ENCODE measurements around the gene MRPL51.
"Not testable (repeated sequence)": the region's sequence is repeated elsewhere in the genome, so short reads cannot be mapped to it uniquely, and the experiment has no call there.

The MRPL51 gene

GRCh38 chr12:6530576-6531260 is 37.7 kb upstream of the MRPL51 start:
- DNase-seq, result no peak

GRCh38 chr12:6529291-6529737 is 36.3 kb upstream of the MRPL51 start:
- DNase-seq, result no peak

DNA sequence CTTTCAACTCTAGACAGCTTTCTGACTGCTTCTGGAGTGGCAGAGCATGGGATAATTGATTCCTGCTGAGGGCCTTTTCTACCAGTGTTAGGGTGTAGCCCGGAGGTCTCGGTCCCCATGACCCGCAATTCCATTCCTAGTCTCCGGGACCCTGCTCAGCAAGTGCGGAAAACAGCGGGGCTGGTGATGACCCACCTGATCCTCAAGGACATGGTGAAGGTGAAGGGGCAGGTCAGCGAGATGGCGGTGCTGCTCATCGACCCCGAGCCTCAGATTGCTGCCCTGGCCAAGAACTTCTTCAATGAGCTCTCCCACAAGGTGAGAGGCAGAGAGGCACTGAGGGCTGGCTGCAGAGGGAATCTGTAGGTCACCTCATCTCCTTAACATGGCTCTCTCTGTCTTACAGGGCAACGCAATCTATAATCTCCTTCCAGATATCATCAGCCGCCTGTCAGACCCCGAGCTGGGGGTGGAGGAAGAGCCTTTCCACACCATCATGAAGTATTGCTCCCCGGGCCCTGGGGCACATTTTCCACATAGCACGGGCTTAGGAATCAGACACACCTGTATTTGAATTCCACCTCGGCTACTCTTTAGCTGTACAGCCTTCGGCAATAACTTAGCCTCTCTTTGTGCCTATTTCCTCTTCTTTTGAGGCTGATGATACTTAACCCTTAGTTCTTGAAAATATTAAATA is 35.6 kb upstream of the MRPL51 start:
- no peak for DNase-seq

GRCh38 chr12:6527711-6528110 is 34.6 kb upstream of the MRPL51 start:
- no peak for DNase-seq

DNA sequence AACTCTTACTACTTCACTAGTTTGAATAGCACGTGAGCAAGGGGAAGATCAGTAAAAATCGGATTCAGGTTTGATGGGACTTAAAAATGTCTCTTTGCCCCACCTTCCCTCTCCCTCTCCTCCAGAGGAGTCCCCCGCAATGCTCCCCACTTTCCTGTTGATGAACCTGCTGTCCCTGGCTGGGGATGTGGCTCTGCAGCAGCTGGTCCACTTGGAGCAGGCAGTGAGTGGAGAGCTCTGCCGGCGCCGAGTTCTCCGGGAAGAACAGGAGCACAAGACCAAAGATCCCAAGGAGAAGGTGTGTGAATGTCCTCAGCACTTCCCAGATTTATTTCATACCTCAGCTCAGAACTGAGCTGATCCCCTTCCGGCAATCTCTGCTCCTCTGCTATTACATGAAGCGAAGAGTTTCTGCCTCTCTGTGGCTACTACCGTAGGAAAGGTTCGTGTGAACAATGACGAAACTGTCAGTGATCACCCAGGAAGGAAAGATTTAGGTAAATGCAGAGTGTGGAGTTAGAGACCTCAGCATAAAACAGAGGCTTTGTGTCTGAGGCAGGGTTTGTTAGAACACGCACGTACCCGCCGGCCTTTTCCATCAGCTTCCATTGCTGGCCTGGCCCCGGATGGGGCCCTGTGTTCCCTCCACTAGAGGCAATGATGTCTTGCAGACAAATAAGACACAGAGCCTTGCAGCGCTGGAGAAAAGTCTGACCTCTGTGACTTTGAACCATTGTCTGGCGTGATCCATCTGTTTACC is 33.9 kb upstream of the MRPL51 start:
- no peak for DNase-seq

DNA sequence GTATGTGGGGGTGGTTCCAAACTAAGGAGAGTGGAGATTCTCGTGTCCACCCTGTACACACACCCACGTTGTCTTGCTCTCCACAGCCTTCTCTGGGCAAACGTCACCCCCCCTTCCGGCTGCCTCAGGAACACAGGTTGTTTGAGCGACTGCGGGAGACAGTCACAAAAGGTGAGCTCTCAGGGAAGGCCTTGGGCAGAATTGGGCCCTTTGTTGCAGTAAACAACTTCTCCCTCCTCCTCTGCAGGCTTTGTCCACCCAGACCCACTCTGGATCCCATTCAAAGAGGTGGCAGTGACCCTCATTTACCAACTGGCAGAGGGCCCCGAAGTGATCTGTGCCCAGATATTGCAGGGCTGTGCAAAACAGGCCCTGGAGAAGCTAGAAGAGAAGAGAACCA is 33.1 kb upstream of the MRPL51 start:
- no peak for DNase-seq

DNA sequence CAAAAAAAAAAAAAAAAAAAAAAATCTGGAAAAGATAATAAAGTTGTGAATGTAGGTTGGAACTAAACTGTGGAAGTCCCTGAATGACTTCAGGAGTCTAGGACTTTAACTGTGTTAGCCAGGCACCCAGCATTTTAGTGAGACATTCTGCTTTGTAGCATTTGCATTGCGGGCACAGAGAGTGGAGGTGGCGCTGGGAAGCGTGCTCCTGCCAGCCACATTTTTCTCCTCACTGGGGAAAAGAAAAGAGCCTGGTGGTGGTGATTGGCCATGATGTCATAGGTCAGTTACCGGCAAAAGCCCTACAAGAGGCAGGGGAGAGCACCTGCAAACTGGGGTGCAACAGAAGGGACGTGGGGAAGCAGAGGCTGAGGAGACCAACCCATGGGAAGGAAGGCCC is 31.6 kb upstream of the MRPL51 start:
- no peak for DNase-seq

GRCh38 chr12:6523708-6524107 is 30.6 kb upstream of the MRPL51 start:
- DNase-seq, result no peak

DNA sequence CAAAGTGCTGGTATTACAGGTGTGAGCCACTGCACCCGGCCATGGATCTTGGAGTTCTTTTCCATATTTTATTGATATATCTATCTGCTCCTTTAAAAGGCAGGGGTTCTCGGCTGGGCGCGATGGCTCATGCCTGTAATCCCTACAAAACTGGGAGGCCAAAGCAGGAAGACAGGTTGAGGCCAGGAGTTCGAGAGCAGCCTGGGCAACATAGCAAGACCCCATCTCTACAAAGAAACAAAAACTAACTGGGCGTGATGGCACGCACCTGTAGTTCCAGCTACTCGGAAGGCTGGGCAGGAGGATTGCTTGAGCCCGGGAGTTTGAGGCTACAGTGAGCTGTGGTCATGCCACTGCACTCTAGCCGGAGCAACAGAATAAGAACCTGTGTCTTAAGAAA is 29.1 kb upstream of the MRPL51 start:
- DNase-seq, result no peak

- no peak for DNase-seq
These were observed 27.1 kb upstream of the MRPL51 start for GRCh38 chr12:6520186-6520585.

GRCh38 chr12:6508087-6508486 is 15.0 kb upstream of the MRPL51 start:
- DNase-seq, result no peak

DNA sequence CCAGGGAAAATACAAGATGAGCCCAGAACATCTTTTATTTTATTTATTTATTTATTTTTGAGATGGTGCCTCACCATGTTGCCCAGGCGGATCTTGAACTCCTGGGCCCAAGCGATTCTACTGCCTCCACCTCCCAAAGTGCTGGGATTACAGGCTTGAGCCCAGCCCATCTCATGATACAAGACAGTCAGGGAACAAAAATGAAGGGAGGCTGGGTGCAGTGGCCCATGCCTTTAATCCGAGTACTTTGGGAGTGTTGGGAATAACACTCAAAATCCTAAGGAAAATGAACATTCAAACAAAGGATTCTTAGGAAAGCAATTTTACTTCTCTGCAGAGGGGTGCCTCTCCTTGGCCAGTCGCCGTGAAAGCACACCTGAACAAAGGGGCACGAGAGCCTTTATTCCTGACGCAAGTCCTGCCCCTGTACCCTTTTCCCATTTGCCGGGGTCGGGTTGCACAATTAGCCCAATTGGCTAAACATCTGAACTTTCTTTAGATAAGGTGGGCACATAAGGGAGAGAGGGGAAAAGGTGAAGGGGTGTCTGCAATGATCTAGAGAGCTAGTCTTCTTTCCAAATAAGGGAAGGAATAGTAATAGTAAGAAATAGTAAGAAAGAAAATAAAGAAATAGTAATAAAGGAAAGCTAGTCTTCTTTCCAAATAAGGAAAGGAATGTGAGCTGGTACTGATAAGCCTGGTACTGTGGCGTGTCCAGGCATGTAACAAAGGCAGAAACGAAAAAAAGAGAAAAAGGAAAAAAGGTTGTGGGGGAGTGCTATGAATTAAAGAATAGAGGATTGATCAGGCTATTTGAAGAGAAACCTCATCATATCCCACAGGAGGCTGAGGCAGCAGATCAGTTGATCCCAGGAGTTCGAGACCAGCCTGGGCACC is 14.3 kb upstream of the MRPL51 start:
- DNase-seq, result no peak

DNA sequence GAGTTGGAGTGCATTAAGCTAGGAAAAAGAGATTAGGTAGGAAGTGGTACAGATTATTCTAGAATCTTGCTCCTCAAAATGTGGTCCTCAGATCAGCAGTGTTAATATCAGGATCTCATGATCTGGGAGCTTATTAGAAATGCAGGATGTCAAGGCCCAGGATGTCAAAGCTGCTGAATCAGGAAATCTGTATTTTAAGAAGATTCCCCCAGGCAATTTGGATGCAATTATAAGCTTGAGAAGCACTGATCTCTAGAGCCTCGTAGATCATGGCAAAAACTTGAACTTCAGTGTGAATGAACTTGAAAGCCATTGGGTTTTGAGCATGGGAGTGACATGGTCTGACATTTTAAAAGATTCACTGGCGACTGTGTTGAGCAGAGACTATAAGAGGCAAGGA is 7.4 kb upstream of the MRPL51 start:
- no peak for DNase-seq

GRCh38 chr12:6497291-6497690 is 4.2 kb upstream of the MRPL51 start:
- DNase-seq, result not testable (repeated sequence)

GRCh38 chr12:6494968-6495367 is 1.9 kb upstream of the MRPL51 start:
- DNase-seq, result no peak

DNA sequence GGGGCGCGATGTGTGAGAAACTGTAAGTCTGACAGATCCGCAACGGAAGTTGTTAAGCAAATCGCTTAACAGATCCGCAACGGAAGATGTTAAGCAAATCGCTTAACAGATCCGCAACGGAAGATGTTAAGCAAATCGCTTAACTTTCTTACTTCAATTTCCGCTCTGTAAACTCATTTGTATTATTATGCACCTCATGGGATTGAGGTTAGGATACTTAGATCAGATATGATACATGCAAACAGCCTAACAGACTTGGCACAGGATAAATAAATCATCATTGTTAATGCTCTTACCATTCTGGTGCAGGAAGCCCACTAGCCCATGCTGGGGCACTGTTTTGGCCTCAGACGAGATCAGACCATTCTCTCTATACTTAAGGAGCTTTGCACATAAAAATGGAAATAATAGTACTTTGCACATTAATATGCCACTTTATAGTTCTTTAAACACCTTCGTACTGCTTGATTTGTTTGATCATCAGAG is 1.2 kb upstream of the MRPL51 start:
- DNase-seq, result no peak

DNA sequence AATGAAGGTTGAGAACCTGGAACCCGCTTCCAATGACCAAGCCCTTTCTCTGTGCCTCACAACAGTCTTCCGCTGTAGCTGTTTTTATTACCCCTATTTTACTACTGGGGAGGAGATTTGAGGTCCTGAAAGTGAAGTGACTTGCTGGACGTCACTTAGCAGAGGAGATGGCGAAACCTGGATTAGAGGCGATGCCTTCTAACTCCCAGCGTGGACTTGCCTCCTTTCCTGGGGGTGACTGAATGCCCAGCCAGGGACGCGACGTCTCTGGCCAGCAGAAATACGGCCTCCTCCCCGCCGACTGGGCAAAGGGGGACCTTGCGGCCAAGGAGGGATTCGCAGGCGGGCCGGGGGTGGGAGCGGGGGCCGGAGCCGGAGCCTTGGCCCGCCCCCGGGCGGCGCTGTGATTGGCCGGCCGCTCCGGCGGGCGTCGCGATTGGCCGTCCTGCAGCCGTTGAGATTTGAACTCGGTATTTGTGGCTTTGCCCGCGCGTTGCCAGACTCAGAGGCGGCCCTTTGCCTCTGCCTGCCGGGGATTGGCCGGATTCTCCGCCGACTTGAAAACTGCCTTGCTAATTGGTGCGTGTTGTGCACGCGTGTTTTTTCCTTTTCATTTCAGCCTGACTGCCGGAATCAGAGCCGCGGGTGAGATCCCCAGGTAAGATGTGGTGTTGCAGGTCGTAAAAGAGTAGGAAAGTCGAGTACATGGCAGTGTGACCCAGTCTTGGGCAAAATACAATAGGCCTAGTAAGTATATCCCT is 615 bp upstream of the MRPL51 start, which contains the start of gene NCAPD2:
NCAPD2 (plus strand) TSS at position 606 of the 761 bp plus-strand sequence. CDS start 997 bp downstream, outside the sequence.
- peak; percentile 98 for DNase-seq

DNA sequence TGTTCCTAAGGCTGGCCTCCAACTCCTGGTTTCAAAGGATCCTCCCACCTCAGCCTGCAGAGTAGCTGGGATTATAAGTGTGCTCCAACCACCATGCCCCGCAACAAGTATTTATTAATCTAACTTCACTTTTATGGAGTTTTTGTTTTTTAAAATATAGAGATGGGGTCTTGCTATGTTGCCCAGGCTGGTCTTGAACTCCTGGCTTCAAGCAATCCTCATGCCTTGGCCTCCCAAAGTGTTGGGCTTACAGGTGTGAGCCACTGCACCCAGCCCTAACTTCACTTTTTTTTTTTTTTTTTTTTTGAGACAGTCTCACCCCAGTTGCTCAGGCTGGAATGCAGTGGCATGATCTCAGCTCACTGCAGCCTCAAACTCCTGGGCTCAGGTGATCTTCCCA is 2.4 kb downstream of the MRPL51 start:
- not testable (repeated sequence) for DNase-seq

DNA sequence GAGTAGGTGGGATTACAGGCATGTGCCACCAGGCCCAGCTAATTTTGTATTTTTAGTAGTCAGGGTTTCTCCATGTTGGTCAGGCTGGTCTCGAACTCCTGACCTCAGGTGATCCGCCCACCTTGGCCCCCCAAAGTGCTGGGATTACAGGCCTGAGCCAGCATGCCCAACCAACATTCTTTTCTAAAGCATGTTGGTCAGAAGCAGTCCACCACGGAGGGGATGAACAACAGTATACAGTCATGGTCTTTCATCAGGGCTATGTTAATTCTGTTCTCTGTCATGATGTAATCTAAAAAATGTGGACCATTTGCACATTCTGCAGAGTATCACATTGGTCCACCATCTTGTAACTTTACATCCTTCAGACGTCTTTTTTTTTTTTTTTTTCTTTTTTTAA is 3.6 kb downstream of the MRPL51 start:
- DNase-seq, result no peak

- DNase-seq, result no peak
These were observed 4.8 kb downstream of the MRPL51 start for GRCh38 chr12:6488240-6488639.

DNA sequence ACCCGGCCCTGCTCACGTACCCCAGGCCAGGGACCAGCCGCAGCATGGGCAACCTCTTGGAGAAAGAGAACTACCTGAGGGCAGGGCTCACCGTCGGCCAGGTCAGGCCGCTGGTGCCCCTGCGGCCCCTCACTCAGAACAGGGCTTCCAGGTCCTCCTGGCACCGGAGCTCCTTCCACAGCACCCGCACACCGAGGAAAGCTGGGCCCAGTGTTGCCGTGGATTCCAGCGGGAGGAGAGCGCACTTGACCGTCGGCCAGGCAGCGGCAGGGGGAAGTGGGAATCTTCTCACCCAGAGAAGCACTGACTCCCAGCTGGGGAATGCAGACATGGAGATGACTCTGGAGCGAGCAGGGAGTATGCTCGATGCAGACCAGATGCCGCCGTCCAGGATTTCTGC is 14.6 kb downstream of the MRPL51 start:
- no peak for DNase-seq
